ENCODE results near the gene FBF1. TPM values are rescaled to one million over a fixed set of nuclear protein-coding genes. Genes with fewer than 3 reads are reported as not detected.

FBF1 gene
- total RNA-seq, 1 donor from 2014 or later, result 5.1 TPM

- H3K79me2 ChIP-seq (ENCODE audit: insufficient read depth, low read length), result no peaks in the 10 kb centered on the region
- H4K20me1 ChIP-seq (ENCODE audit: insufficient read depth, low read length), result peaks cover 16% of the 10 kb centered on the region
- no peak overlapping the region for H3K27ac Mint-ChIP-seq (ENCODE audit: unreplicated experiment)
- H3K36me3 Mint-ChIP-seq (ENCODE audit: low read depth, unreplicated experiment), result peaks cover 18% of the 10 kb centered on the region
- no peak overlapping the region for H2AFZ ChIP-seq (ENCODE audit: low read depth, low read length)
- no peaks in the 10 kb centered on the region for H3K4me1 ChIP-seq (ENCODE audit: insufficient read depth, low read length)
- H3K4me3 ChIP-seq (ENCODE audit: insufficient read depth, low read depth, low read length), result no peak overlapping the region
- no peaks in the 10 kb centered on the region for H3K27me3 ChIP-seq (ENCODE audit: insufficient read depth, low read length)
- DNase-seq (ENCODE audit: low read depth) (peak; percentile 49), FAIRE-seq (no peak)
- no peaks in the 10 kb centered on the region for H3K27me3 Mint-ChIP-seq (ENCODE audit: low read depth, unreplicated experiment)
- TF ChIP-seq EZH2 (IDR thresholded peaks at IDR 0.05; ENCODE audit: insufficient read depth, low read length), result no peak
- TF ChIP-seq, protein P1, sequence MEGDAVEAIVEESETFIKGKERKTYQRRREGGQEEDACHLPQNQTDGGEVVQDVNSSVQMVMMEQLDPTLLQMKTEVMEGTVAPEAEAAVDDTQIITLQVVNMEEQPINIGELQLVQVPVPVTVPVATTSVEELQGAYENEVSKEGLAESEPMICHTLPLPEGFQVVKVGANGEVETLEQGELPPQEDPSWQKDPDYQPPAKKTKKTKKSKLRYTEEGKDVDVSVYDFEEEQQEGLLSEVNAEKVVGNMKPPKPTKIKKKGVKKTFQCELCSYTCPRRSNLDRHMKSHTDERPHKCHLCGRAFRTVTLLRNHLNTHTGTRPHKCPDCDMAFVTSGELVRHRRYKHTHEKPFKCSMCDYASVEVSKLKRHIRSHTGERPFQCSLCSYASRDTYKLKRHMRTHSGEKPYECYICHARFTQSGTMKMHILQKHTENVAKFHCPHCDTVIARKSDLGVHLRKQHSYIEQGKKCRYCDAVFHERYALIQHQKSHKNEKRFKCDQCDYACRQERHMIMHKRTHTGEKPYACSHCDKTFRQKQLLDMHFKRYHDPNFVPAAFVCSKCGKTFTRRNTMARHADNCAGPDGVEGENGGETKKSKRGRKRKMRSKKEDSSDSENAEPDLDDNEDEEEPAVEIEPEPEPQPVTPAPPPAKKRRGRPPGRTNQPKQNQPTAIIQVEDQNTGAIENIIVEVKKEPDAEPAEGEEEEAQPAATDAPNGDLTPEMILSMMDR (IDR thresholded peaks at IDR 0.05; ENCODE audit: insufficient read depth, low read depth, low read length), result no peak
- H3K4me1 Mint-ChIP-seq (ENCODE audit: low read depth, unreplicated experiment), result peaks cover 4% of the 10 kb centered on the region
- peak overlapping the region; percentile 28 for H3K27ac ChIP-seq (ENCODE audit: low read depth, low read length)
- no peak overlapping the region for H3K9ac ChIP-seq (ENCODE audit: low read length)
- no peaks in the 10 kb centered on the region for H3K9me3 Mint-ChIP-seq (ENCODE audit: unreplicated experiment)
- no peak overlapping the region for H3K4me3 Mint-ChIP-seq (ENCODE audit: unreplicated experiment)
- H3K9me3 ChIP-seq (ENCODE audit: insufficient read depth, low read depth, low read length), result no peaks in the 10 kb centered on the region
- H3K4me2 ChIP-seq (ENCODE audit: low read length), result no peak overlapping the region
- peaks cover 55% of the 10 kb centered on the region for H3K36me3 ChIP-seq (ENCODE audit: insufficient read depth, low read length)
These were observed 10.2 kb upstream of the FBF1 start for GRCh38 chr17:75950855-75951554.

- no peak overlapping the region for H3K4me2 ChIP-seq (ENCODE audit: low read length)
- H3K36me3 ChIP-seq (ENCODE audit: insufficient read depth, low read length), result peaks cover 49% of the 10 kb centered on the region
- no peaks in the 10 kb centered on the region for H3K4me1 ChIP-seq (ENCODE audit: insufficient read depth, low read length)
- Mint-ChIP-seq H3K27me3 (ENCODE audit: low read depth, unreplicated experiment) (no peaks in the 10 kb centered on the region), H3K4me1 (ENCODE audit: low read depth, unreplicated experiment) (peaks cover 4% of the 10 kb centered on the region), H3K4me3 (ENCODE audit: unreplicated experiment) (no peak overlapping the region), H3K27ac (ENCODE audit: unreplicated experiment) (no peak overlapping the region), H3K9me3 (ENCODE audit: unreplicated experiment) (no peaks in the 10 kb centered on the region), H3K36me3 (ENCODE audit: low read depth, unreplicated experiment) (peaks cover 17% of the 10 kb centered on the region)
- no peak overlapping the region for H2AFZ ChIP-seq (ENCODE audit: low read depth, low read length)
- H3K79me2 ChIP-seq (ENCODE audit: insufficient read depth, low read length), result no peaks in the 10 kb centered on the region
- no peak overlapping the region for H3K27ac ChIP-seq (ENCODE audit: low read depth, low read length)
- H3K4me3 ChIP-seq (ENCODE audit: insufficient read depth, low read depth, low read length), result no peak overlapping the region
- no peaks in the 10 kb centered on the region for H3K27me3 ChIP-seq (ENCODE audit: insufficient read depth, low read length)
- peaks cover 16% of the 10 kb centered on the region for H4K20me1 ChIP-seq (ENCODE audit: insufficient read depth, low read length)
- DNase-seq (ENCODE audit: low read depth) (no peak), FAIRE-seq (no peak)
- no peak overlapping the region for H3K9ac ChIP-seq (ENCODE audit: low read length)
- H3K9me3 ChIP-seq (ENCODE audit: insufficient read depth, low read depth, low read length), result no peaks in the 10 kb centered on the region
- TF ChIP-seq EZH2 (IDR thresholded peaks at IDR 0.05; ENCODE audit: insufficient read depth, low read length), result no peak
- TF ChIP-seq, protein P1 (IDR thresholded peaks at IDR 0.05; ENCODE audit: insufficient read depth, low read depth, low read length), result no peak
These were observed 9.6 kb upstream of the FBF1 start for GRCh38 chr17:75950421-75950820.

GRCh38 chr17:75945211-75945610 lies 4.4 kb upstream of the FBF1 start:
- Mint-ChIP-seq H3K4me3 (ENCODE audit: unreplicated experiment) (no peak overlapping the region), H3K36me3 (ENCODE audit: low read depth, unreplicated experiment) (peaks cover 7% of the 10 kb centered on the region), H3K9me3 (ENCODE audit: unreplicated experiment) (no peaks in the 10 kb centered on the region), H3K4me1 (ENCODE audit: low read depth, unreplicated experiment) (peaks cover 7% of the 10 kb centered on the region), H3K27ac (ENCODE audit: unreplicated experiment) (no peak overlapping the region), H3K27me3 (ENCODE audit: low read depth, unreplicated experiment) (no peaks in the 10 kb centered on the region)
- Histone ChIP-seq H3K4me3 (ENCODE audit: insufficient read depth, low read depth, low read length) (no peak overlapping the region), H3K4me2 (ENCODE audit: low read length) (no peak overlapping the region), H3K4me1 (ENCODE audit: insufficient read depth, low read length) (peaks cover 5% of the 10 kb centered on the region), H3K9me3 (ENCODE audit: insufficient read depth, low read depth, low read length) (no peaks in the 10 kb centered on the region), H3K79me2 (ENCODE audit: insufficient read depth, low read length) (no peaks in the 10 kb centered on the region), H3K27ac (ENCODE audit: low read depth, low read length) (no peak overlapping the region), H3K9ac (ENCODE audit: low read length) (no peak overlapping the region), H2AFZ (ENCODE audit: low read depth, low read length) (no peak overlapping the region), H3K36me3 (ENCODE audit: insufficient read depth, low read length) (peaks cover 21% of the 10 kb centered on the region), H3K27me3 (ENCODE audit: insufficient read depth, low read length) (no peaks in the 10 kb centered on the region), H4K20me1 (ENCODE audit: insufficient read depth, low read length) (peaks cover 5% of the 10 kb centered on the region)
- no peak for DNase-seq (ENCODE audit: low read depth)
- no peak for FAIRE-seq
- no peak for TF ChIP-seq EZH2 (IDR thresholded peaks at IDR 0.05; ENCODE audit: insufficient read depth, low read length)
- TF ChIP-seq, protein P1 (IDR thresholded peaks at IDR 0.05; ENCODE audit: insufficient read depth, low read depth, low read length), result no peak

Data from astrocyte (in vitro differentiated cells and primary cell).